ENCODE data around the gene APBB2.

DNA sequence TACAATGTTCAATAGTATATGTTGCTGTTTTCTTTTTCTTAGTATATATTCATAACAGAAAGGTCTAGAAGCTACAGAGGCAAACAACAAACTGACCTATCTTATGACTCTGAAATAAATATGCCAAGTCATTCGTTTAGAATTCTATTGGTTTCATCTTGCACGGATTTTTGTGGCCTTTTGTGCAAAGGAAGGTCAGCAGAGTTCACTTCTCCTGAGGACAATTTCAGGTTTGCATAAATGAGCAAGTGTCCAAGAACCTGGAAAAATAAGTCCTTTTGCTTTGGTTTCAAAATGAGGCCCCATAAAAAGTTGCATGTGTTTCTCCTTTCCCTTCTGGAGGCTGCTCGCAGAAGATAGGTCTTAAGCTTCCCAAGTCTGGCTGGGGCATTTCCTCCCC is 156.9 kb downstream of the APBB2 start:
- no peak for TF ChIP-seq POLR2A (IDR thresholded peaks at IDR 0.05)
- TF ChIP-seq, protein P1, sequence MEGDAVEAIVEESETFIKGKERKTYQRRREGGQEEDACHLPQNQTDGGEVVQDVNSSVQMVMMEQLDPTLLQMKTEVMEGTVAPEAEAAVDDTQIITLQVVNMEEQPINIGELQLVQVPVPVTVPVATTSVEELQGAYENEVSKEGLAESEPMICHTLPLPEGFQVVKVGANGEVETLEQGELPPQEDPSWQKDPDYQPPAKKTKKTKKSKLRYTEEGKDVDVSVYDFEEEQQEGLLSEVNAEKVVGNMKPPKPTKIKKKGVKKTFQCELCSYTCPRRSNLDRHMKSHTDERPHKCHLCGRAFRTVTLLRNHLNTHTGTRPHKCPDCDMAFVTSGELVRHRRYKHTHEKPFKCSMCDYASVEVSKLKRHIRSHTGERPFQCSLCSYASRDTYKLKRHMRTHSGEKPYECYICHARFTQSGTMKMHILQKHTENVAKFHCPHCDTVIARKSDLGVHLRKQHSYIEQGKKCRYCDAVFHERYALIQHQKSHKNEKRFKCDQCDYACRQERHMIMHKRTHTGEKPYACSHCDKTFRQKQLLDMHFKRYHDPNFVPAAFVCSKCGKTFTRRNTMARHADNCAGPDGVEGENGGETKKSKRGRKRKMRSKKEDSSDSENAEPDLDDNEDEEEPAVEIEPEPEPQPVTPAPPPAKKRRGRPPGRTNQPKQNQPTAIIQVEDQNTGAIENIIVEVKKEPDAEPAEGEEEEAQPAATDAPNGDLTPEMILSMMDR (IDR thresholded peaks at IDR 0.05), result no peak
